ENCODE results near the gene ARHGEF39. TPM values are rescaled to one million over a fixed set of nuclear protein-coding genes. Genes with fewer than 3 reads are reported as not detected.

Gene ARHGEF39
- total RNA-seq, 4 donors from 2014 or later, result 1.6 to 7.4 (median 5.8) TPM

DNA sequence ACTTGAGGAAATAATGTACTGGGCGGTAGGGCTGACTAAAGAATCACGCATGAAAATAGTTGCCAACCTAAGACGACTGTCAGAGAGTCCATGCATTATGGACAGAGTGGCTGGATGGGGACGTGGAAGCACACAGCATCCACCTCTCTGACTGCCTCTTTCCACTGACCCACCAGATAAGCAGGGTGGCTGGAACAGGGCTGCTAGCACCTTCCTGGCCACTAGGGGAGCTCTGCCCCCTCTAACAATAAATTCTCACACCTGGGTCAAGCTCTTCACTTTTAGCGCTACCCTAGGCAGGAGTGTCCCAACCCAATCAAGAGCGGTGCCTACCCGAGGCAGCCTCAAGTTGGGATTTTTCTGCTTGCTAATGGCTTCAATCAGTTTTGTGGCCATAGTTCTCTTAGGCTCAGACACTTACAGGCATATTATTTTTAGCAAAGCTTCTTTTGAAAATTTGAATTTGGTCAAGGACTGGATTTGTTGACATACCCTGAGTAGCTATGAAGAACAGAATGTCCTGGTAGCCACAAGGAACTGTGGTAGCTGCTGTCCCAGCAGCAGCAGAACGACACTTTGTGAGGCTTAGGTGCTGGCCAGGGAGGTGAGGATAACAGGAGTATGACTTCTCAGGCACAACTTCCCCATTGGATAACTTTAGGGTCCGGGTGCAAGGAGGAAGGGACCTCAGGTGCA, 31.7 kb upstream of the ARHGEF39 start:
- no peak for TF ChIP-seq POLR2A (IDR thresholded peaks at IDR 0.05)
- TF ChIP-seq POLR2AphosphoS5 (IDR thresholded peaks at IDR 0.05), result peak in 1 of 3 donors; percentile 34
- peak; percentile 18 for TF ChIP-seq EP300 (IDR thresholded peaks at IDR 0.05; ENCODE audit: low read depth)
- TF ChIP-seq, protein P1, sequence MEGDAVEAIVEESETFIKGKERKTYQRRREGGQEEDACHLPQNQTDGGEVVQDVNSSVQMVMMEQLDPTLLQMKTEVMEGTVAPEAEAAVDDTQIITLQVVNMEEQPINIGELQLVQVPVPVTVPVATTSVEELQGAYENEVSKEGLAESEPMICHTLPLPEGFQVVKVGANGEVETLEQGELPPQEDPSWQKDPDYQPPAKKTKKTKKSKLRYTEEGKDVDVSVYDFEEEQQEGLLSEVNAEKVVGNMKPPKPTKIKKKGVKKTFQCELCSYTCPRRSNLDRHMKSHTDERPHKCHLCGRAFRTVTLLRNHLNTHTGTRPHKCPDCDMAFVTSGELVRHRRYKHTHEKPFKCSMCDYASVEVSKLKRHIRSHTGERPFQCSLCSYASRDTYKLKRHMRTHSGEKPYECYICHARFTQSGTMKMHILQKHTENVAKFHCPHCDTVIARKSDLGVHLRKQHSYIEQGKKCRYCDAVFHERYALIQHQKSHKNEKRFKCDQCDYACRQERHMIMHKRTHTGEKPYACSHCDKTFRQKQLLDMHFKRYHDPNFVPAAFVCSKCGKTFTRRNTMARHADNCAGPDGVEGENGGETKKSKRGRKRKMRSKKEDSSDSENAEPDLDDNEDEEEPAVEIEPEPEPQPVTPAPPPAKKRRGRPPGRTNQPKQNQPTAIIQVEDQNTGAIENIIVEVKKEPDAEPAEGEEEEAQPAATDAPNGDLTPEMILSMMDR (IDR thresholded peaks at IDR 0.05), result peak; percentile 84 to 91 (median 88)
- in situ Hi-C loops (cut with MboI; ENCODE audit: low pct_ligation_motif_present in 1 of 4, low pct_unique_long_range_greater_than_20kb in 1 of 4, low sequenced_read_pairs in 3 of 4), result loop anchor here in 1 of 4 donors (25.0 kb wide), 1 partner anchor 709 kb away; the partner anchor contains the start of gene DNAJB5
- 13 to 37% methylated on average over 3 to 9 of the region's 9 CpGs for WGBS, 2 donors (ENCODE audit: low coverage in 1 of 2)
- H3K27me3 ChIP-seq, result no peaks in the 10 kb centered on the region
- H3K36me3 ChIP-seq, result peaks cover 0 to 45% (median 18%) of the 10 kb centered on the region in 4 donors
- H3K4me3 ChIP-seq, result no peak overlapping the region
- peaks cover 0 to 19% (median 13%) of the 10 kb centered on the region in 4 donors for H3K4me1 ChIP-seq
- peak overlapping the region; percentile 52 to 95 (median 92) for H3K27ac ChIP-seq
- intact Hi-C loops (cut with DNase I; ENCODE audit: low total_unique reads), result no loop called here
- peak; percentile 77 for DNase-seq
- no peaks in the 10 kb centered on the region for H3K9me3 ChIP-seq

GRCh38 chr9:35695943-35696401, 31.0 kb upstream of the ARHGEF39 start:
- Histone ChIP-seq H3K27ac (peak overlapping the region; percentile 52 to 95 (median 92)), H3K4me3 (no peak overlapping the region), H3K9me3 (no peaks in the 10 kb centered on the region), H3K27me3 (no peaks in the 10 kb centered on the region), H3K4me1 (peaks cover 0 to 24% (median 16%) of the 10 kb centered on the region in 4 donors), H3K36me3 (peaks cover 0 to 38% (median 14%) of the 10 kb centered on the region in 4 donors)
- in situ Hi-C loops (cut with MboI; ENCODE audit: low pct_ligation_motif_present in 1 of 4, low pct_unique_long_range_greater_than_20kb in 1 of 4, low sequenced_read_pairs in 3 of 4) (loop anchor here in 1 of 4 donors (25.0 kb wide), 1 partner anchor 709 kb away; the partner anchor contains the start of gene DNAJB5), intact Hi-C loops (cut with DNase I; ENCODE audit: low total_unique reads) (no loop called here)
- WGBS, 2 donors (ENCODE audit: low coverage in 1 of 2), result 76% methylated on average over 3 of the region's 3 CpGs; no CpG with 5 or more reads in 1 of the 2 donors
- TF ChIP-seq POLR2AphosphoS5 (IDR thresholded peaks at IDR 0.05), result no peak
- no peak for DNase-seq

DNA sequence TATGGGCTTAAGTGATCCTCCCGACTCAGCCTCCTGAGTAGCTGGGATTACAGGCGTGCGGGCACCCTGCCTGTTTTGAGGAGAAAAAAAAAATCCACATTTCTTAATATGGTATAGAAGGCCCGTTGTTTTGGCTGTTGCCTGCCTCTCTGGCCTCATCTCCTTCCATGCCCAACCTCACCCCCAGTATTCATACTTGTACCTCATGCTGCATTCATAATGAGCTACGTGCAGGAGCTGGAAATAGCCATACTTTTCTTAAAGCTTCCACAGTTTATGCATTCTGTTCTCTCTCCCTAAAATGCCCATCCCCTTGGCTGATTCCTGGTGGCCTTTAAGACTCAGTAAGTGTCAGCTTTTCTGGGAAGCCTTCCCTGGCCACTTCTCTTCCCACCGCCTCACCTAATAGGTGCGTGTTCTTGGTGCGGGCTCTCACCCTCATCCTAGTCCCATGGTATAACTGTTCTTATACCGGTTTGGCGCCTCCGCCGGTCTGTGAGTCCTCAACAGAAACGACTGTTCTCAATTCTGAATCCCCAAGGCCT, 26.8 kb upstream of the ARHGEF39 start:
- peak overlapping the region; percentile 85 to 95 (median 92) for H3K27ac ChIP-seq
- intact Hi-C loops (cut with DNase I; ENCODE audit: low total_unique reads) (no loop called here), in situ Hi-C loops (cut with MboI; ENCODE audit: low pct_ligation_motif_present in 1 of 4, low pct_unique_long_range_greater_than_20kb in 1 of 4, low sequenced_read_pairs in 3 of 4) (loop anchor here in 1 of 4 donors (25.0 kb wide), 1 partner anchor 705 kb away; the partner anchor contains the start of gene DNAJB5)
- H3K9me3 ChIP-seq, result no peaks in the 10 kb centered on the region
- WGBS, 2 donors (ENCODE audit: low coverage in 1 of 2), result 75 to 84% methylated on average over 8 to 13 of the region's 13 CpGs
- no peak for DNase-seq
- peak overlapping the region in 1 of 4 donors; percentile 52 for H3K4me3 ChIP-seq
- no peaks in the 10 kb centered on the region for H3K36me3 ChIP-seq
- no peaks in the 10 kb centered on the region for H3K27me3 ChIP-seq
- H3K4me1 ChIP-seq, result peaks cover 0 to 23% (median 20%) of the 10 kb centered on the region in 4 donors
- TF ChIP-seq, protein P1 (IDR thresholded peaks at IDR 0.05), result no peak
- peak; percentile 29 for TF ChIP-seq EP300 (IDR thresholded peaks at IDR 0.05; ENCODE audit: low read depth)
- no peak for TF ChIP-seq POLR2A (IDR thresholded peaks at IDR 0.05)
- peak in 2 of 3 donors; percentile 28 to 35 for TF ChIP-seq POLR2AphosphoS5 (IDR thresholded peaks at IDR 0.05)

DNA sequence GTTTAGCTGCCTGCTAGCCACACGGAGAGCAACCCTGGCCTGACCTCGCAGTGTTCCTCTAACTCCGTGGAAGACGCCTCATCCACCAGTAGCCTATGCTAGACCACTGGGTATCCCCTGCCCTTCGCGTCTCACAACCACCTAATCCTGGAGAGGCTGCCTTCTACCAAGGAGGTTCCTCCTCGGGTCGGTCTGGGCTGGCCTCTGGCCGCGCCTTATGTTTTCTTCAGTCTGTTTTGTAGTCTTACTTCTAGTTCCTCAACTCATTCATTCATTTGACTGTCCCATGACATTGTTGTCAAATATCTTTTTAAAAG, 26.3 kb upstream of the ARHGEF39 start:
- TF ChIP-seq POLR2A (IDR thresholded peaks at IDR 0.05), result no peak
- TF ChIP-seq EP300 (IDR thresholded peaks at IDR 0.05; ENCODE audit: low read depth), result no peak
- TF ChIP-seq, protein P1 (IDR thresholded peaks at IDR 0.05), result no peak
- TF ChIP-seq POLR2AphosphoS5 (IDR thresholded peaks at IDR 0.05), result no peak
- H3K9me3 ChIP-seq, result no peaks in the 10 kb centered on the region
- 20 to 24% methylated on average over 1 to 10 of the region's 10 CpGs for WGBS, 2 donors (ENCODE audit: low coverage in 1 of 2)
- peak overlapping the region; percentile 52 to 75 (median 64) for H3K4me3 ChIP-seq
- no peaks in the 10 kb centered on the region for H3K27me3 ChIP-seq
- intact Hi-C loops (cut with DNase I; ENCODE audit: low total_unique reads), result no loop called here
- H3K4me1 ChIP-seq, result peaks cover 0 to 18% (median 16%) of the 10 kb centered on the region in 4 donors
- in situ Hi-C loops (cut with MboI; ENCODE audit: low pct_ligation_motif_present in 1 of 4, low pct_unique_long_range_greater_than_20kb in 1 of 4, low sequenced_read_pairs in 3 of 4), result loop anchor here in 1 of 4 donors (25.0 kb wide), 1 partner anchor 704 kb away; the partner anchor contains the start of gene DNAJB5
- DNase-seq, result no peak
- no peaks in the 10 kb centered on the region for H3K36me3 ChIP-seq
- peak overlapping the region; percentile 85 to 95 (median 92) for H3K27ac ChIP-seq
